ENCODE data around the gene TMEM63C.

The TMEM63C gene

GRCh38 chr14:77225254-77225653 lies 43.7 kb downstream of the TMEM63C start:
- DNase-seq = no peak

DNA sequence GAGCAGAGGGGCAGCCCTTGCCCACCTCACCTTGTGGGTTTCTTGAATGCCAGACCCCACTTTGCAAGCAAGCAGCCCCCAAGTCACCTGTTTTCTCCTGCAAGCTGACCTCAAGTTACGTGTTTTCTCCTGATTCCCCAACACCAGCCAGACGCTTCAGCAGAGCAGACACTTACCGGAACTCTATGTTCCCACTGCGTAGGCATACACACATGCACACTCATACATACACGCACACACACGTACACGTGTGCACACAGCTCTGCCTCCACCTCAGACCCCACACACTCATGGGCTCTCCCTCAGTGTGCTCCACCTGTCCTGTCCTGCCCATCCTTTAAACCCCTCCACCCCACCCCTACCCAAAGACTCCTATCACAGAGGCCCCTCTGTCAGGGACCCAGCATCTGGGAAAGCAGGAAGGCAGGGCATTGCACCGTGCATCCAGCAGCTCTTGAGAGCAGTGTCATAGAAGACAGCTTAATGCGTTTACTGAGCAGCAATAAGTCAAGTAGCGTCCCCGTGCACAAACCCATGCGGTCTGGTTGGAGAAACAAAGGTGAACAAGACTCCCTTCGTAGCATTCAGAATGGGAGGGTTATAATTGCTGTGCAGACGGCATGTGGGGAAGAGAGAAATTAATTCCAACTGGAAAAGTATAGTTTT lies 44.4 kb downstream of the TMEM63C start:
- no peak for DNase-seq

DNA sequence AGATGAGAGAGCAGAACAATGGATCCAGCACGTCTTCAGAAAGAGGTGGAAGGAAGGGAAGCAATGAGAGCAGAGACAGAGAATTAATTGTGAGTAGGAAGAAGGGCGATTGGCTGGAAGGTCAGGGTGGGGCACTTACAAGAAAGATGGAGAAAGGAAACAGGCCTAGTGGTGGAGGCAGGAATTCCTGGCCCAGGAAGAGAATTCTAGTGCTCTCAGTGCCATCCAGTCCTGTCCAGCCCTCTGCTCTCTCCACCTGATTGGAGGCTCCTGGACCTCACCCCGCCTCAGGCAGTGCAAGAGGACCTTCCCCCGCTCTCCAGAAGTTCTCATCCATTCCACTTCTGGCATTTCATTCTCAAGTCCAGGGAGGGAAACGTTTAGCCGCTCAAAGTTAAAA lies 46.5 kb downstream of the TMEM63C start:
- DNase-seq = no peak

DNA sequence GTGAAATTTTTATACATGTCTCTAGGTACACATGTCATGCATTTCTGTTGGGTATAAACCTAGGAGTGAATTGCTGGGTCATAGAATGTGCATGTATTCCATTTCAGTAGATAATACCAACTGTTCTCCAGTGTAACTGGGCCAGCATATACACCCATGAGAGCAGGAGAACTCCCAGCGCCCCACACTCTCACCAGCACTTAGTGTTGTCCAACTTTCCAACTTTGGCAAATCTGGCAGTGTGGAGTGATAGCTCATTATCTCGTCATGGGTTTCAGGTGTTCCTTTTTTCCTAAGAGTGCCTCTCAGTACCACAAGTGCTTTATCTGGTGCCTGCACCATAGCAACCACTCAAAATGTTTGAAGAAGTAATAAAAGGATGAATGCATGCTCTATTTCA lies 49.3 kb downstream of the TMEM63C start:
- DNase-seq = no peak

GRCh38 chr14:77231721-77232120 lies 50.1 kb downstream of the TMEM63C start:
- no peak for DNase-seq

- no peak for DNase-seq
Observed at GRCh38 chr14:77236814-77237213, 55.2 kb downstream of the TMEM63C start.

GRCh38 chr14:77238356-77238755 lies 56.8 kb downstream of the TMEM63C start:
- no peak for DNase-seq

GRCh38 chr14:77238996-77239395 lies 57.4 kb downstream of the TMEM63C start:
- DNase-seq = no peak

DNA sequence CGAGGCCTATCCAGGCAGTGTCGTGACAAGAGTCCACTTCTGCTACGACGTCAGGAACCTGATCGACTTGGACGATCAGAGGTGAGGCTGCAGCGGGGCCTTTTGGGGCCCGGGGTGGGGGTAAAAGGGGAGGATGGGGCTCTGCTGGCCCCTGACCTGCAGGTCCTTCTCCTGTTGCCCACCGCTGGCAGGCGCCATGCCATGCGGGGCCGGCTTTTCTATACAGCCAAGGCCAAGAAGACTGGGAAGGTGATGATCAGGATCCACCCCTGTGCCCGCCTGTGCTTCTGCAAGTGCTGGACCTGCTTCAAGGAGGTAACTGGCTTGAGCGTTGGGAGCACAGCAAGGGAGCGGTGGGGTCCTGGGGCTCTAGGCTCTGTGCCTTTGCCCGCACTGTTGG lies 57.8 kb downstream of the TMEM63C start:
- DNase-seq = no peak

DNA sequence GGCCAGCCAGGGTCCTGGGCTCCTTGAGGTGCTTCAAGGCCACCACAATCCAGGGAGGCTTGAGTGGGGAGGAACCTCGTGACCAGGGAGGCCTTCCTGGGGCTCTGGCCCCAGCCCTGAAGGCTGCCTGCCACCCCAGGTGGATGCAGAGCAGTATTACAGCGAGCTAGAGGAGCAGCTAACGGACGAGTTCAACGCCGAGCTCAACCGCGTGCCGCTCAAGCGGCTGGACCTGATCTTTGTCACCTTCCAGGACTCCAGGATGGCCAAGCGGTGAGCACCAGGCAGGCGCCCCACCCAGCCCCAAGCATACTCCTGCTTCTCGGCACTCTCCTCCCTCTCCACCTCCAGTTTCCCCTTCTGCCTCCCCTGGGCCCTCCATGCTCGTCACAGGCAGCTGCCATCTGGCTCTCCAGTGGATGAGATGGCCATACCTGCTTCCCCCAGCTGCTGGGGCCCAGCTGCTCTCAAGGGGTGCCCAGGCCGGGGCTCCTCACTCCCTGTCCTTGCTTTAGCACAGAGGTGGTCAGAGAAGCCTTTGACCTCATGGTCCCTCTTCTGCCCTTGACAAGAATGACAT lies 58.8 kb downstream of the TMEM63C start:
- no peak for DNase-seq

DNA sequence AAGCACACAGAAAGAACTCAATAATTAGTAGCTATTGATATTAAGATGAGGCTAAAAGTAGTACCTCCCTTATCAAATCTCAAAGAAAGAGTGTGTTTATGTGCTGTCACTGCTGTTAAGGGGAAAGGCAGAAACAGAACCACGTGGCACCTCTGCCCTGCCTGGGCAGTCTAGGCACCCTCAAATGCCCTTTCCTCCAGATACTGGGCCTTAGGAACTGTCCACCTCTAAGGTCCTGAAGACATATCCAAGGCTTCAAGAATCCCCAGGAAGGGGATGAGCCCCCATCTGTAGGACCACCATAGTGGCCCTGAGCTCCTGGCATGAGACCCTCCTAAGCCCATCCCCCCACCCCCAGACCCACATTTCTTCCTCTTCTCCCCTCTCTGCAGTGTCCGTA lies 60.4 kb downstream of the TMEM63C start:
- DNase-seq = no peak

- DNase-seq = no peak
Observed at GRCh38 chr14:77242752-77243151, 61.2 kb downstream of the TMEM63C start.

GRCh38 chr14:77243853-77244252 lies 62.3 kb downstream of the TMEM63C start:
- DNase-seq = no peak

DNA sequence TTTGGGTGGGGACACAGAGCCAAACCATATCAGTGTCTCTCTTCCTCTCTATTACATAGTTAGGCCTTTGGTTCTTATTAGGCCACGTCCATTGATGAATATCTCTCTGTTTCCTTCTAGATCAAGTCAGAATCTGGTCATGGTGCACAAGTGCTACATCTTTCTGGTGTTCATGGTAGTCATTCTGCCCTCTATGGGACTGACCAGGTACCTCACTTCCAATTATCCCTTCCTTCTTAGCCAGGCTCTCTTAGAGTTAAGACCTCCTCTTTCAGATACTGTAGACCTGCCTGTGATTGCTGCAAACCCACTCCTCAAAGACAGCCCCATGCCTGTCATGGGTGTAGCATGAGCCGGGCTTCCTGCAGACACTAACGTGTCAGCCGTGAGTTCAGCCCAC lies 64.2 kb downstream of the TMEM63C start:
- no peak for DNase-seq

GRCh38 chr14:77246784-77247183 lies 65.2 kb downstream of the TMEM63C start:
- no peak for DNase-seq

DNA sequence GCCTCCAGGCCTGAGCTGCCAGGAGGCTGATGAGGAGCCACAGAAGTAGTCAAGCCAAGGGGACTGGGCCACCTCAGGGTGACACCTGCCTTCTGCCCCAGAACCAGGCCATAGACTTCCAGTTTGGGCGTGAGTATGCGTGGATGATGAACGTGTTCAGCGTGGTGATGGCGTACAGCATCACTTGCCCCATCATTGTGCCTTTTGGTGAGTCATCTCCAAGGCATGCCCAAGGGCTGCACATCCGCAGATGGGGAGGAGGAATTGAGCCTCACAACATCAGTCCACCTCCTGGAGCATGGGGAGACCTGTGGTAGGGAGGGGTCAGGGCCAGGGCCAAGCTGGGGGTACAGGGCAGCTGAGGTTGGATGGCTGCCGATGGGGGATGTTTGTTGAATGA lies 67.1 kb downstream of the TMEM63C start:
- no peak for DNase-seq

GRCh38 chr14:77249286-77249685 lies 67.7 kb downstream of the TMEM63C start:
- no peak for DNase-seq

GRCh38 chr14:77250927-77251326 lies 69.3 kb downstream of the TMEM63C start:
- no peak for DNase-seq

GRCh38 chr14:77251870-77252269 lies 70.3 kb downstream of the TMEM63C start:
- no peak for DNase-seq

DNA sequence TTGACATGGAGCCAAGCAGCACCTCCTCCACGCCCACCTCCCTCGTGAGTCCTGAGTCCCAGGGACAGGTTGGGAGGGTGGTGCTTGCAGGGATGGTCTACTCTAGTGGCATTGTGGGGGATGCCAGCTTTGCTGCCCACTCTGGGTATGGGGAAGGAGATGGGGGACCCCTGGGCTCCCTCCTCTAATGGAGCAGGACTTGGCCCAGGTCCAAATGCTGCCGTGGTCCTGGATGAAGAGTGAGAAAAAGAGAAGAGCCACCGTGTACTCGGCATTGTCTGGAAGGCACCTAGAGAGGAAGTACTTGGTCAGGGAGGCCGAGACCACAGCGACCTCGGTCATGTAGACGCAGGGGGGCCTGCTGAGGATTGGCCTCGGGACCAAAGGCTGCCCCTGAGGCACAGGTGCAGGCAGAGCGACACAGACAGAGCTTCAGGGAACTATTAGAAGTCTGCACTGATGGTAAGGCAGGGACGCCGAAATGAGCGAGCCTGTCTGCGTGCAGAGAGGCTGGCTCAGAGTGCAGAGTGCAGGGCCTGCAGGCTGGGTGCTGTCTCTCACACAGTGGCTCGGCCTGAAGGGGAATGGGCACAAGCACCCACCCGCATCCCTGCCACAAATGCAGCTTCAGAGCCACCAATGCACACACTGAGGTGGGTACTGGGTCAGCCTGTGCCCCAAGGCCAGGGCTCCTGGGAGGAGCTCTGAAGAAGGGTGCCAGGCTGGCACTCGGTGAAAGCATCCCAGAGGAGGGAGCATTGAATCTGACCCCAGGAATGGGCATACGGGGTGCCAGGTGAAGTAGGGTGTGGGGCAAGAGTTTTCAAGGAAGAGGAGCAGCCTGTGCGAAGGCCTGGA lies 72.0 kb downstream of the TMEM63C start:
- DNase-seq = no peak

GRCh38 chr14:77256694-77257093 lies 75.1 kb downstream of the TMEM63C start:
- no peak for DNase-seq

- DNase-seq = no peak
Observed at GRCh38 chr14:77257700-77258099, 76.1 kb downstream of the TMEM63C start.

DNA sequence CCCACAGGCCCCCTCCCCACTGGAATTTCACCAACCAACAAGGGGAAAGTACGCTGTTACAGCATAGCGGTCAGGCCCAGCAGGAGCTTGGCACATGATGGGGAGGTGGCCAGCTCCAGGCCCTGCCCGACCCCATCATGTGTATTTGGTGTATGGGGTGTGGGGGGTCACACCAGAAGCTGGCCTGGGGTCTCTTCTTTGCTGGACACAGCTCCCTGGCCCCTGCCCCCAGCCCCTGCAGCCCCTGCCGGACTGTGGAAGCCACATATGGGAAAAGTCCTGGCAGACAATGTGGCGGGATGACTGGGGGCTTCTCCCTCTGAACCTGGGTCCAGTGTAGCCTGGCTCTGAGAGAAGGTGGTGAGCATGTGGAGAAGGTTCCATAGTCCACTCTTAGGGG lies 77.0 kb downstream of the TMEM63C start:
- no peak for DNase-seq

DNA sequence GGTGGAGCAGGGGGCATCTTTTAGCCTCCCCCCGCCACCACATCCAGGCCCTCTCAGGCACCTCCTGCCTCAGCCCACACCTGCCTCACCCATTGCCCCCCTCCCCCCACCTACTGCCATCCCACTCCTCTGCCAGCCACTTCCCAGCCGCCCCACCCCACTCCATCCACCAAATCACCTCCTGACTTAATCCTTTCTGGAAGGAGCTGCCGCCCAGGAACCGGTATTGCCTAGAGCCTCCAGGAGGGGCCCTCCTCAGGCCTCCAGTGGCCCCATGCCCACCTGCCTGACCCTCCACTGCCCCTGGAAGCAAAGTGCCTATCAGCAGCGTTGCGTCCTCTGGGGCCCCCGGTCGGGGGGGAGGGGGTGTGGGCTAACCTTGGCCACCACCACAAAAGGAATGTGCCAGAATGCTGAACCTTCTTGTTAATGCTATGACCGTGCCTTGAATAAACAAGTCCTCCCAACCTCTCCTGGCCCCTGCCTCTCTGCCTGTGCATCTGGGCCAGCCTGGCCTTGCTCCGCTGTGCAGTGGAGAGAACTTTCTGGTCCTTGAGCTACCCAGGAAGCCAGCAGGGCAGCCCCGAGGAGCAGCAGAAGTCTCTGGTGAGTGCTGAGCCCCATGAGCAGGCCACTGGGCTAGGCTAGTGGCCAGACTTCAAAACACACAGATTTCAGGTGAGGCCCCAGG lies 77.6 kb downstream of the TMEM63C start:
- DNase-seq = no peak

Measured in activated CD4-positive, alpha-beta T cell treated with anti-CD3 and anti-CD28 coated beads, Interleukin-2, amount 50 U/mL, for 1 hour (primary cell).